Large intestine (tissue), 12 donors: ENCODE results near the gene CCND3. TPM values are rescaled to one million over a fixed set of nuclear protein-coding genes. Genes with fewer than 3 reads are reported as not detected.

Experiments used
- DNase-seq, 2 donors: peaks; one replicate each; pipeline versions ENCODE4 v3.0.0 to v3.0.0-alpha.2; 2013
- H3K27ac ChIP-seq: one replicate; pipeline ENCODE4 v1.5.1; 2013; ENCODE audit warnings: low read length
- H3K27me3 ChIP-seq: 2 replicates; pipeline ENCODE4 v1.6.1; 2013; ENCODE audit warnings: low read length; ENCODE audit not compliant: control insufficient read depth, insufficient read depth
- H3K36me3 ChIP-seq: 2 replicates; pipeline ENCODE4 v1.6.1; 2013; ENCODE audit warnings: low read length; ENCODE audit not compliant: control insufficient read depth, insufficient read depth
- H3K4me1 ChIP-seq: one replicate; pipeline ENCODE4 v1.6.1; 2013; ENCODE audit warnings: low read length; ENCODE audit not compliant: control insufficient read depth, insufficient read depth
- H3K4me3 ChIP-seq: one replicate; pipeline ENCODE4 v1.5.1; 2013; ENCODE audit warnings: low read length
- H3K9me3 ChIP-seq: one replicate; pipeline ENCODE4 v1.6.1; 2013; ENCODE audit warnings: mild to moderate bottlenecking, low read depth, low read length, moderate library complexity; ENCODE audit not compliant: control insufficient read depth
- WGBS: methylation state at CpG from one replicate; pipeline ENCODE4 v1.1.5; 2013; ENCODE audit warnings: low lambda C conversion rate; ENCODE audit not compliant: insufficient coverage; 5-methylcytosine and 5-hydroxymethylcytosine counted together
- long read RNA-seq, 11 donors: transcript quantifications; one replicate each; lab custom pipeline, GENCODE V29; 2026
- polyA plus RNA-seq: library from polyadenylated mRNA; unstranded; fragments of 120-200 nt; gene quantifications from one replicate; pipeline ENCODE4 v1.2.1, GENCODE V29; 2013

The CCND3 gene
- polyA plus RNA-seq = 53.6 TPM
- long read RNA-seq, donor 1, transcript CCND3-203 (5 exons, 2,085 nt) = major isoform, 9 of 12 reads
- long read RNA-seq, donor 1, partial matches to known transcripts = 0 of 12 reads
- long read RNA-seq, donor 1, other reads (novel, unspliced or antisense) = 0 of 12 reads
- long read RNA-seq, donor 2, transcript CCND3-203 (5 exons, 2,085 nt) = major isoform, 23 of 34 reads
- long read RNA-seq, donor 2, partial matches to known transcripts = 6 of 34 reads
- long read RNA-seq, donor 2, other reads (novel, unspliced or antisense) = 0 of 34 reads
- long read RNA-seq, donor 3, transcript CCND3-205 (4 exons, 1,843 nt) = minor isoform, 5 of 47 reads
- long read RNA-seq, donor 3, transcript CCND3-202 (5 exons, 2,133 nt) = minor isoform, 6 of 47 reads
- long read RNA-seq, donor 3, transcript CCND3-203 (5 exons, 2,085 nt) = major isoform, 34 of 47 reads
- long read RNA-seq, donor 3, partial matches to known transcripts = 0 of 47 reads
- long read RNA-seq, donor 3, other reads (novel, unspliced or antisense) = 0 of 47 reads
- long read RNA-seq, donor 4, partial matches to known transcripts = 0 of 2 reads
- long read RNA-seq, donor 4, other reads (novel, unspliced or antisense) = 0 of 2 reads
- long read RNA-seq, donor 5, partial matches to known transcripts = 0 of 7 reads
- long read RNA-seq, donor 5, other reads (novel, unspliced or antisense) = 0 of 7 reads
- long read RNA-seq, donor 6, transcript CCND3-203 (5 exons, 2,085 nt) = major isoform, 23 of 40 reads
- long read RNA-seq, donor 6, transcript CCND3-205 (4 exons, 1,843 nt) = minor isoform, 6 of 40 reads
- long read RNA-seq, donor 6, partial matches to known transcripts = 5 of 40 reads
- long read RNA-seq, donor 6, other reads (novel, unspliced or antisense) = 0 of 40 reads
- long read RNA-seq, donor 7, transcript CCND3-203 (5 exons, 2,085 nt) = major isoform, 12 of 13 reads
- long read RNA-seq, donor 7, partial matches to known transcripts = 0 of 13 reads
- long read RNA-seq, donor 7, other reads (novel, unspliced or antisense) = 0 of 13 reads
- long read RNA-seq, donor 8, transcript CCND3-203 (5 exons, 2,085 nt) = major isoform, 33 of 59 reads
- long read RNA-seq, donor 8, partial matches to known transcripts = 21 of 59 reads
- long read RNA-seq, donor 8, other reads (novel, unspliced or antisense) = 0 of 59 reads
- long read RNA-seq, donor 9, transcript CCND3-203 (5 exons, 2,085 nt) = major isoform, 8 of 13 reads
- long read RNA-seq, donor 9, partial matches to known transcripts = 0 of 13 reads
- long read RNA-seq, donor 9, other reads (novel, unspliced or antisense) = 0 of 13 reads
- long read RNA-seq, donor 10, transcript CCND3-203 (5 exons, 2,085 nt) = major isoform, 33 of 94 reads
- long read RNA-seq, donor 10, partial matches to known transcripts = 57 of 94 reads
- long read RNA-seq, donor 10, other reads (novel, unspliced or antisense) = 0 of 94 reads
- long read RNA-seq, donor 11, transcript CCND3-203 (5 exons, 2,085 nt) = major isoform, 16 of 21 reads
- long read RNA-seq, donor 11, partial matches to known transcripts = 0 of 21 reads
- long read RNA-seq, donor 11, other reads (novel, unspliced or antisense) = 0 of 21 reads

DNA sequence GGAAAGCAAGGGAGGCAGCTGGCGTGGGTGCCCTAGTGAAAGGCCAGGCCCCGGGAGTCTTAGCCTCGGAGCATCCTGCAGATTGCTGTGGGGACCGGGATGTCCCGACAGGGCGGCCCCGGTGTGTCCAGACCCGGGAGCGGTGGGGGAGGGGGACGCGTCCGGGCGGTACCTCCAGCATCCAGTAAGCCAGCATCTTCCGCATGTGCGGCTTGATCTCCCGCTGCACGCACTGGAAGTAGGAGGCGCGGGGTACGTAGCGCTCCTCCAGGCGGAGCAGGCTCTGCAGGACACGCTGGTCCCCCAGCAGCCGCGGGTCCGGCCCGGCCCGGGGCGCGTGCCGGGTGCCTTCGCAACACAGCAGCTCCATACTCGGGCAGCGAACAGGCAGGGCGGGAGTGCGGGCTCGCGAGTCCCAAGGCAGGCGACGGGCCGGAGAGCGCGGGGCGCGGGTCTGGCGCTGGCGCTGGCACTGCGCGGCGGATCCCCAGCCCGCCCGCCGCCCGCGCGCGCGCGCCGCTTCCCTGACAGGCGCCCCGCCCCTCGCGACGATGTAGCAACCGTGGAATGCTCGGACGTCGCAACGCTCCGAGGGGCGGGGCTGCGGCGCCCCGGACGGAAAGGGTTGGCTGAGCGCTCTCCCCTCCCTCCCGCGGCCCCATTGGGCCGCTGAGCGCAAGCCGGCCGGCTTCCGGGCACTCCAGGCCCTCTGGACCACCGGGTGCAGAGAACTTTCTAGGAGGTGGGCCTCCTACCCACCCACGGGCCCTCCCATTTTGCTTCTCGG, at the start of gene CCND3:
Gene CCND3, minus strand, starts transcription at position 529 of the 787 bp plus-strand sequence. Its CDS starts 159 bp downstream, at position 370.
- H3K4me3 ChIP-seq = peak within 1 kb of the TSS; percentile 97
- H3K9me3 ChIP-seq = no peaks in the 10 kb centered on the region
- peaks cover 43% of the 10 kb centered on the region for H3K4me1 ChIP-seq
- H3K27ac ChIP-seq = peak within 1 kb of the TSS; percentile 92
- H3K27me3 ChIP-seq = no peaks in the 10 kb centered on the region
- peak; percentile 90 to 94 for DNase-seq
- H3K36me3 ChIP-seq = peaks cover 11% of the 10 kb centered on the region
- WGBS = no CpG with 5 or more reads among the region's 87 CpGs

DNA sequence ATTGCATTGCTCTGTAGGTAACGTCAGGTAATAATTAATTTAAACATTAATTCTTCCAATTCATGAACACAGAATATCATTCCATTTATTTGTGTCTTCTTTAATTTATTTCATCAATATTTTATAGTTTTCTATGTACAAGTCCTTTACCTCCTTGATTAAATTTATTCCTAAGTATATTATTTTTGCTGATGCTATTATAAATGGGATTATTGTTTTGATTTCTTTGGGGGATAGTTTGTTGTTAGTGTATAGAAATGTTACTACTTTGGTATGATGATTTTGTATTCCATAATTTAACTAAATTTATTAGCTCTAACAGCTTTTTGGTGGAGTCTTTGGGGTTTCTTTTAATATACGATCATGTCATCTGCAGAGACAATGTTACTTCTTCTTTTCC, 44.7 kb upstream of the CCND3 start:
- Histone ChIP-seq H3K36me3 (no peaks in the 10 kb centered on the region), H3K27me3 (no peaks in the 10 kb centered on the region), H3K27ac (no peak overlapping the region), H3K9me3 (no peaks in the 10 kb centered on the region), H3K4me1 (no peaks in the 10 kb centered on the region), H3K4me3 (no peak overlapping the region)
- 100% methylated on average over 2 of the region's 2 CpGs for WGBS
- no peak for DNase-seq

DNA sequence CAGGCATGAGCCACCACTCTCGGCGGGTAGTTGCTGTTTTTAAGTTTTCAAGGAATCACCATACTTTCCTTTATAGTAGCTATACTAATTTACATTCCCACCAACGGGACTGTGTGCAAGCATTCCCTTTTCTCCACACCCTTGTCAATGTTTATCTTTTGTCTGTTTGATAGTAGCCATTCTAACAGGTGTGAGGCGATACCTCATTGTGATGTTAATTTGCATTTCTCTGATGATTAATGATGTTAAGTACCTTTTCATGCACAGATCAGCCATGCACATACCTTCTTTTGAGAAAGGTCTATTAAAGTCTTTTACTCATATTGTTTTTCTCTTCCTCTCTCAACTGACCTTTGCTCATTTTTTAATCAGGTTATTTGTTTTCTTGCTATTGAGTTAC, 43.0 kb upstream of the CCND3 start:
- peak in 1 of 2 donors; percentile 24 for DNase-seq
- no peak overlapping the region for H3K27ac ChIP-seq
- no CpG with 5 or more reads among the region's 4 CpGs for whole genome bisulfite sequencing

DNA sequence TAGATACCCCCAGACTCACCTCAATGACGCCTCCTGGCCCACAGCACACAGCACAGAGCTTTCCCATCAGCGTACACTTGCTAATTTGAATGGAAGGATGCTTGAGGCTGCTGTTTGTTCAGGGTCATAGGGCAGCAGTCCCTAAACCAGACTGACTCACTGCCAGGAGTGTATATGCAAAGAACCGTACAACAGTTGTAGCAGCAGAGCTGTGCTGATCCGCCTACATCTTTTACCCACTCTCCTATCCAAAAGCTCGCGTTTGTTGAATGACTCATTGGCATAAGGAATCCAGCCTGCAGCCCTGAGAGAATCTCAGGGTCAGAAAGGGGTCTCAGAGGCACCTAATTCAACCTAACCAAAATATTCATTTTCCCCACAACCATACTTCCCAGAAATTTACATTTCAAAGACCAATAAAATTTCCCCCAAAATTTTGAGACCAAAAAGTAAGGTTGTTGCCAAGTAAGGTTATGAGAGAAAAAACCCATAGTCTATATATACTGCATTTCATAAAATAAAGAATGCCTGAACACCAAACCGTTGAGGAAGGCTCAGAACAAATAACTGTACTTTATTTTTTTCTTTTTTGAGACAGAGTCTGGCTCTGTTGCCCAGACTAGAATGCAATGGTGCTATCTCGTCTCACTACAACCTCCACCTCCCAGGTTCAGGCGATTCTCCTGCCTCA, 35.3 kb upstream of the CCND3 start:
- Histone ChIP-seq H3K27me3 (no peaks in the 10 kb centered on the region), H3K4me3 (no peak overlapping the region), H3K4me1 (no peaks in the 10 kb centered on the region), H3K36me3 (no peaks in the 10 kb centered on the region), H3K27ac (no peak overlapping the region), H3K9me3 (no peaks in the 10 kb centered on the region)
- DNase-seq = no peak
- no CpG with 5 or more reads among the region's 9 CpGs for WGBS

More for the DNA sequence above, 43.0 kb upstream of the CCND3 start:
- no peaks in the 10 kb centered on the region for H3K9me3 ChIP-seq
- H3K36me3 ChIP-seq = no peaks in the 10 kb centered on the region
- H3K27me3 ChIP-seq = no peaks in the 10 kb centered on the region
- no peaks in the 10 kb centered on the region for H3K4me1 ChIP-seq
- no peak overlapping the region for H3K4me3 ChIP-seq

DNA sequence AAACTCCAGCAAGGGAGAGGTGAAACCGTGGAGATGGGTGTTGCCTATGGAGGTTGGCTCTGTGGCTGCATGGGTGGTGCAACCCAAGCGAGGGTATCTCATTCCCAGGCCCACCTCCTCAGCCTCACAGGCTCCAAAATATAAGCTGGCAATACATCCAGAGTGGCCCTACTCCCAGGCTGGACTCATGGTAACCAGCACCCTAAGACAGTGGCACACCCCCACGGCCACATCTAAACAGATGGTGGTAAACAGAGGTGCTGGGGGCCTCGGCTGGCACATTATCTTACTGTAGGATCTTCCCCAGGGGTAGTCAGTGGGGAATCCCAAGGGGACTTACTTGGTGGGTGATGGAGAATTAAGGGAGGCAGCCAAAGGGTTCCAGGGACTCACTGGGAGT, 33.7 kb upstream of the CCND3 start:
- Histone ChIP-seq H3K4me1 (no peaks in the 10 kb centered on the region), H3K27me3 (no peaks in the 10 kb centered on the region), H3K9me3 (no peaks in the 10 kb centered on the region), H3K27ac (no peak overlapping the region), H3K4me3 (no peak overlapping the region), H3K36me3 (no peaks in the 10 kb centered on the region)
- no peak for DNase-seq
- WGBS = no CpG with 5 or more reads among the region's 4 CpGs

DNA sequence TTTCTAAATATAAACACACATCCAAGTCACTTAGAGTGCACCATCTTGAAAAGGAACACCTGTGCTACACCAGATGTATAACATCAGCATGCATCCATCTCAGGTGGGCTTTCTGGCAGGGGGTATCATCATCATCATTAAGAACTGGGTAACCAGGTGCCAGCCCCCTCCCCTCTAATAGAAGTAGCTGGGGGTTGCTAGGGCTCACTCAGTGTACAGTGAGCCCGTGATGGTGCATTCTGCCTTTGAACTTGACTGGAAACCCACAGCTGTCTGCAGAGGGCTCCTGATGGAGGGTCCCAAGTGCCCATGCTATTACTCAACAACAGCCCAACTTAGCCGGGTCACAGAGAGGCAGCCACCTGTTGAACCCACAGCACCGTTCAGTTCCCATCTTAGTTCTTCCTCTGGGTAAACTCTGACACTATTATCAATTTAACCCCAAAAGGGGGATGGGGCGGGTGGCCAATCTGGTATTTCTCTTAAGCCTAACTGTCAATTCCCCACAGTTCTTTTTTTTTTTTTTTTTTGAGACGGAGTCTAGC, 32.7 kb upstream of the CCND3 start:
- no peaks in the 10 kb centered on the region for H3K4me1 ChIP-seq
- WGBS = 60% methylated on average over 1 of the region's 5 CpGs

DNA sequence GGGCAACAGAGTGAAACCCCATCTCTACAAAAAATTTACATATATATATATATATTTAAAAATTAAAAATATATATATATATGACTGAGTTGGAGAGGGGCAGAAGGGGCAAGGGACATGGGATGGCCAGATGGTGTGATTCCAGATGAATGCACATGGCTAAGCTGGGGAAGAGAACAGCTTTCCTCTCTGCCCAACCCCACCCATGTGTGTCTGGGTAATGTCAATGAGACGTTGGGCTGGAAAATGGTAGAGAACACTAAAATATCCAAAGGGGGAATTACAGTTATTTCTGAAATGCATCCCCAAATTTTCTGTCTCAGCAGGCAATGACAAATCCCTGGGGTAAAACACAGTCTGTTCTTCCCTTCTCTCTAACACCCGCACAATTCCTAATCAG, 31.2 kb upstream of the CCND3 start:
- Histone ChIP-seq H3K36me3 (no peaks in the 10 kb centered on the region), H3K27me3 (no peaks in the 10 kb centered on the region)
- WGBS = 100% methylated on average over 1 of the region's 2 CpGs

More for the DNA sequence above, 32.7 kb upstream of the CCND3 start:
- Histone ChIP-seq H3K27ac (no peak overlapping the region), H3K36me3 (no peaks in the 10 kb centered on the region), H3K4me3 (no peak overlapping the region), H3K9me3 (no peaks in the 10 kb centered on the region), H3K27me3 (no peaks in the 10 kb centered on the region)
- no peak for DNase-seq

DNA sequence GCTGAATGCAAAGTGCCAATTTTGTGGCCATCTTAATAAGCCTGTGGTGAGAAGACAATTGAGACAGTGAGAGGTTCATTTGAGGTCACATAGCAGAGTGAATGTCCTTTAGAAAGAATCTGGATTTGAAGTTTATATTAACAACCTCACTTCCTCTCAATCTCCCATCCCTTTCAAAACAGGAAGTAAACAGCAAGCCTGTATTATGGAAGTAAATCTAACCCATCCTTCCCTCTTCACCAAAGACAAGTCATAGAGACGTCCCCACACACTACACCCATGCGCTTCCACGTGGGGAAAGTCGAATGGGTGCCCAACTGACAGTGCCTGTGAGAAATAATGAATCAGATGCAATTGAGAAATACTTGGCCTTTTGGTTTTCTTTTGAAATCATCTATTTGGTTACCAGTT, 28.8 kb upstream of the CCND3 start:
- Histone ChIP-seq H3K36me3 (no peaks in the 10 kb centered on the region), H3K27ac (no peak overlapping the region), H3K9me3 (no peaks in the 10 kb centered on the region), H3K4me1 (no peaks in the 10 kb centered on the region), H3K4me3 (no peak overlapping the region), H3K27me3 (no peaks in the 10 kb centered on the region)
- no peak for DNase-seq
- 100% methylated on average over 2 of the region's 4 CpGs for WGBS

More for the DNA sequence above, 31.2 kb upstream of the CCND3 start:
- Histone ChIP-seq H3K9me3 (no peaks in the 10 kb centered on the region), H3K27ac (no peak overlapping the region), H3K4me3 (no peak overlapping the region), H3K4me1 (no peaks in the 10 kb centered on the region)
- DNase-seq = no peak
